ENCODE measurements around the gene NLRP9. TPM values are rescaled to one million over a fixed set of nuclear protein-coding genes. Genes with fewer than 3 reads are reported as not detected.

NLRP9 gene
- total RNA-seq, 1 donor from 2014 or later: not detected

DNA sequence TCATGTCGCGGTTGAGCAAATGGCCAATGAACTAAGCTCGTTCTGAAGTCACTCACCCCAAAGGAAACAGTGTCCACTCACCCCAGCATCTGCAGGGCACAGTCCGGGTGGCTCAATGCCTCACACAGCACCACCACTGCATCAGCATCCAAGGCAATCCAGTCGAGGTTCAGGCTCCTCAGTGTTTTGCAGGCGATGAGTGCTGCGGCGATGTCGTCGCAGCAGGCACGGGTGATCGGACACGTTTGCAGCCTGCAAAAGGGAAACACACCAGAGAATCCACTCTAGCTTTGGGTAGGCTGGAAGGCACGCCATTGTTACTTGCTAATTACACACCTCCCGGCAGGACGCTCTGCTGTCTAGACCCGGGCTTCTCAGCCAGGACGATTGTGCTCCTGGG is 26.5 kb downstream of the NLRP9 start:
- DNase-seq: no peak
- no peak for ATAC-seq (ENCODE audit: poor library complexity)
- intact Hi-C loops (cut with DNase I): no loop called here

DNA sequence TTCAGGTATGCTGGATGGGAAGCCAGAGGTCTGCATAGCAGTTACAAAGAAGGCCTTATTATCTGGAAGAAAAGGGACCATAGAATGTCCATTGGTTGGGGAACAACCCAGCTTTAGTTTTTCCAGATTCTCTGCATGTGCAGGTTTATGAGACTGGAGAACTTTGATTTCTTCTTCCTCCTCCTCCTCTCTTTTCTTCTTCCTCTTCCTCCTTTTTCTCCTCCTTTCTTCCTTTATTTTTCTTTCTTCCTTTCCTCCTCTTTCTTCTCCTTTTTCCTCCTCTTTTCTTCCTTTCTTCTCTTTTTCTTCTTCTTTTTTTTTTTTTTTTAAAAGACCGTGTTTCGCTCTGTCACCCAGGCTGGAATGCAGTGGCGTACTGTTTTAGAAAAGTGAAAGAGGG is 32.2 kb downstream of the NLRP9 start:
- intact Hi-C loops (cut with DNase I): no loop called here
- ATAC-seq (ENCODE audit: poor library complexity) (no peak), DNase-seq (no peak)

DNA sequence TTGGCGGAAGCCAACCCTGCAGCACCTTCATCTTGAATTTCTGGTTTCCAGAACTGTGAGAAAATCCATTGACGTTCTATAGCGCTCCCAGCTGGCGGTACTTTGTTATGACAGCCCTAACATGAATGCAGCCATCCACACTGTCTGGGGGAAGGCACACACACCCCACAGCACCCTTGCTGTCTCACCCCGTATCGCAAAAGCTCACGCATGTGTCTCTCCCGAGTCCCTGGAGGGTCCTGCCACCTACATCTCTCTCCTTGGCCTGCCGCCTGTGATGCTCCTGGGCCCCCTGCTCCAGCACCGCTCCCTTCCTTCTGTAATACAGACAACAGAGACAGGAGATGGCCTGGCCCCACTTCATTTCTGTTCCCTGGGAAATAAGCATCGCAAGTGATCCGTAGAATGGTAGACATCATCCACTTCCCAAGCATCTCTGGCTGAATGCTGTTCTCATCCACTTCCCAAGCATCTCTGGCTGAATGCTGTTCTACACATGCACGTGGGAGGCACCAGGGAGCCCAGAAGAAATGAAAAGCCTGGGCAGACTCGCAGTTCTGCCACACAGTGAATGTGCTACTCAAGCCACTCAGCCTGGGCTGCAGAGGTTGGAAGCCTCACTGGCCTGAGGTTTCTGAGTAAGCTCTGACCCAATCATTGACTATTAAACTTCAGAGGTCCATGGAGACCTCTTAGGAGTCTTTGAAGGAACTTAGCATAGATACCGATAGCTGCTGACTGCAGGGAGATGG is 33.5 kb downstream of the NLRP9 start:
- no peak for DNase-seq
- ATAC-seq (ENCODE audit: poor library complexity): peak; percentile 3
- intact Hi-C loops (cut with DNase I): no loop called here

DNA sequence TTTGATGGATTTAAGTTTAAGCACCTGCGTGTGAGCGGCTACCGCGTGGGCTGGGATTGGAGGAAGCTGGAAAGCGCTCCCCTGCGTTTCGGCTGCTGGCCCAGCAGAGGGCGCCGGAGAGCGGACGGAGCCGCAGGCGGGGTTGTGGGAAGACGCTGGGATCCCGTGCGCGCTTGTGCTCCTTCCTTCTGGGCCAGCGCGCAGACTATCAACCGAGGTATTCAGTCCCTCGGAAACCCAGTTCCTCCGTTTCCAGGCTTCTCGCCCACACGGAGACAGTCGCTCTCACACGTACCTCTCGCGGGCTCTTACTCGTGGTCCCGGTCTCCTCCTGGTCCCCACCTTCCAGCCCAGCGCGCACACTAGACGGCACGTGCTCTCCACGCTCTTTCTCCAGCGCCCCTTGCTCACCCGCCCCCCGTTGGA is 34.4 kb downstream of the NLRP9 start:
- peak; percentile 73 for ATAC-seq (ENCODE audit: poor library complexity)
- DNase-seq: peak; percentile 64
- intact Hi-C loops (cut with DNase I): no loop called here

DNA sequence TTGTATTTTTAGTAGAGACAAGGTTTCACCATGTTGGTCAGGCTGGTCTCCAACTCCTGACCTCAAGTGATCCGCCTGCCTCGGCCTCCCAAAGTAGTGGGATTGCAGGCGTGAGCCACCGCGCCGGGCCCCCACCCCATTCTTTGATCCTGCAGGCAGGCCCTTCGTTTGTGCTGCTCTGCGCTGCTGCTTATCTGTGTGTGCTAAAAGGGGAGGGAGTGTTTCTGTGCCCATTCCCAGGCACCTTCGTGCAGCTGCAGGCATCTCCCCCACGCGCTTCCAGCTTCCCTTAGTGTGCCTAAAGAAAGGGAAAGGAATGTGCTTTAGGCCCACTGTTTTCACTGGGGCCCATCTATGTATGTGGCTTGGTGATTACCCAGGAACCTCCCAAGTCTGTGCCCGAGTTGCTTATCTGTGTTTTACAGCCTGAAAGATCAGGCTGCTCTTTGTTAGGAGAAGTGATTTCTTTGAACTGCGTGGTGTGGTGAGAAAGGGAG is 36.0 kb downstream of the NLRP9 start:
- intact Hi-C loops (cut with DNase I): no loop called here

DNA sequence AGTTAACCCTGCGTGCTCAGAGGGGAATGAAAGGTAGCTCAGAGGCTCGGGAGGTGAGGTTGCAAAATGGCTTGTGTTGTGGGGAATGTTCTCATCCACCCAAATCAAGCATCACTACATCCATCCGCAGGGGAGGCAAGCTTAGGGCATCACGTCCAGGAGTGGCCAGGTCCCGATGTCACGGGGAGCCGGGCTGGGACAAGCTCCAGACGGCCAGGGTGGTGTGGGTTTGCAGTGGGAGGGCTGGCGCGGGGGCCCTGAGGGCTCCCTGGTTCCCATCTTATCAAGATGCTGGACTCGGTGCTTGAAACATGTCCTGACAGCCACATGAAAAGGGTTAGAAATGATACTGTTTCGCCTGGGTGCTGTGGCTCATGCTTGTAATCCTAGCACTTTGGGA is 37.4 kb downstream of the NLRP9 start:
- DNase-seq: peak; percentile 29
- intact Hi-C loops (cut with DNase I): no loop called here

More for the DNA sequence above, 36.0 kb downstream of the NLRP9 start:
- DNase-seq (peak; percentile 37), ATAC-seq (ENCODE audit: poor library complexity) (no peak)

DNA sequence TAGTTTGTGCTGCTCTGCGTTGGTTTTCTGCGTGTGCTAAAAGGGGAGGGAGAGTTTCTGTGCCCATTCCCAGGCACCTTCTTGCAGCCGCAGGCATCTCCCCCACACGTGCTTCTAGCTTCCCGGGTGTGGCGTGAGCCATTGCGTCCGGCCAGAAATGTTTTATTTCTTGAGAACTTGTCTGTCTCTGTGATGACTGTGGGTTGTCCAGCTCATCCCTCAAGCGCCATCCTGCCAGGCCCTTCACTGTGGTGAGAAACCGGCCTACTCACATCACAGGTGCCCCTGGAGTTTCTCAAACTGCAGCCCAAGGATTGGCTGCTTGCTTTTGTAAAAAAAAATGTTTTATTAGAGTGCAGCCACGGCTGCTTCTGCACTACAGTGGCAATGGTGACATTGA is 39.0 kb downstream of the NLRP9 start:
- DNase-seq (no peak), ATAC-seq (ENCODE audit: poor library complexity) (no peak)
- intact Hi-C loops (cut with DNase I): no loop called here

More for the DNA sequence above, 37.4 kb downstream of the NLRP9 start:
- no peak for ATAC-seq (ENCODE audit: poor library complexity)

DNA sequence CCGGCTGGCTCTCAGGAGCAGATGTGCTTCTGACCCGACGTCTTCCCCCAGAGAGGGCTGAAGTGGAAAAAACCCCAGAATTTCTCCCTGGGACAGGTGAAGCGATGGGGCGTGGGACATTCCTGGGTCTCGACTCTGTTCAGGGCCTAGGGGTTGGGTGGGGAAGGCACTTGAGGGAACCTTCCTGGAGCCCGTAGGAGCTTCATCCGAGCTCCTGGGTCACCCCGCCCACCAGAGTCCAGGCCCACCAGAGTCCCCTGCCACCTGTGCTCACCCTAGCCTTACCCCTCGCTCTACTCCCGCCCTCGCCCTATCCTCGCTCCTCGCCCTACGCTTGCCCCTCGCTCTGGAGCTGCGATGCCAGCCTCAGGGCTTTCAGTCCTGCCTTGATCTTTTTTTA is 39.9 kb downstream of the NLRP9 start:
- intact Hi-C loops (cut with DNase I): no loop called here
- ATAC-seq (ENCODE audit: poor library complexity): no peak

DNA sequence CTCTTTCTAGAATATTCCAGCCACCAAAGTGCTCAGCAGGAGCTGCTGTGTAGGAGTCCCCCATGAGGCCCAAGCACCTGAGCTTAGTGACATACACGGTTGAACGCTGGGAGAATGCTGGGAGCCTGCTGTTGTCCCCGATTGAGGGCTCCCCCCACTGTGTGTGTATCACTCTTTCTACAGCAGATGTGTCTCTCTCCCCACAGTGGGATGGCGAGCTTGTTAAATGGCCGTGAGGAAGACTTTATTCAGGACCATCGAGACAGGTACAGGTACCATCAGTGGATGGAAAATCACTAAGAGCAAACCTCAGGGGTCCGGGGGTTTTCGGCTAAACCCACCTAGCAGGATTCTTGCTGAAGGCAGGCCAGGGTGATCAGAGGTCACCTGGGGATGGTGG is 40.5 kb downstream of the NLRP9 start:
- ATAC-seq (ENCODE audit: poor library complexity) (no peak), DNase-seq (peak; percentile 24)
- intact Hi-C loops (cut with DNase I): no loop called here

More for the DNA sequence above, 39.9 kb downstream of the NLRP9 start:
- DNase-seq: no peak

DNA sequence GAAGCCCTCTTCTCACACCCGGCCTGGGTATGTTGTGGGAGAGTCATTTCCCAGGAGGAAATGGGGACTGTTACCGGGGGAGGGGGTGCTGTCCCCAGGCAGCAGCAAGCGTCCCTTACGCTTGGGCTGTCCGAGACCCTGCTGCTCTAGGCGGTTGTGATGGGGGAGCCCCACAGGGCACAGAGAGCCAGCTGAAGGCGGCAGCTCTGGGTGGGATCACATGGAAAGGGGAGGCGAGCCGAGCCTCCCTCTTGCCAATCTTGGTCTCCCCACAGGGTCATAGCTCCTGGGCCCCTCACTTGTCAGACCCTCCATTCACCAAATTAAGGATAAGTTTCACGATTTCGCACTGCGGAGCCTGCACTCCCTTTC is 41.1 kb downstream of the NLRP9 start:
- intact Hi-C loops (cut with DNase I): no loop called here
- DNase-seq: peak; percentile 17
- ATAC-seq (ENCODE audit: poor library complexity): no peak

DNA sequence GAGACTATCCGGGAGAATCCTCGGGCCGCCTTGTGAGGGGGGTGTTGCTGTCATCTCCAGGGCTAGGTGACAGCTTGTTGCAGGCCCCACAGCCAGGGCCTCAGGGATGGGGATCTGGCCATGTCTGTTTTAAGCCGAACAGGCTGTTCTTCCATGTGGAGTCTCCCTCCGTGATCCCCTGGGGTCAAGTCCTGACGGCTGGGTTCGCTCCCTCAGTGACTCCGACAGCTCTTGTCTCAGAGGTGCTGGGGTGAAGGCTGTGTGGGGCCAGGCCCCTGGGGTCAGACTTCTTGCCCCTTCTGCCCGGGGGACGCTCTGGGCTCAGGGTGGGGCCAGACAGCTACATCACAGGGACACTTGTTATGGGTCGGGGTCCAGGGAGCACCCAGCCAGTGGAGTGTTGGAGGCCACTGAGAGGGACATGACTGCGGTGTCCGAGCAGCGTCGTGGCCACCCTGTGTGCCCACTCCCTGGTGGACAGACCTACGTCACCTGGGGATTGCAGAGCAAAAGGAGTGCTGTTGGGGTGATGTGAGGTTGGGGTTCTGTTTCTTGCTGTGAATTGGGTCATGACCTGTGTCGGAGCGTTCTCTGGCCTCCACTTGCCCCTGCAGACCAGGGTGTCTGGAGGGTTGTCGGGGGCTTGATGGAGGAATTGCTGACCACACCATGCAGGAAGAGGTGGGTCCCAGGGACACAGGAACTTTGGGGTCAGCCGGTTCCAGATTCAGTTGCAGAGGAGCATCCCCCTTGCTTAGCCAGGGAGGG is 41.7 kb downstream of the NLRP9 start:
- peak; percentile 30 for DNase-seq
- intact Hi-C loops (cut with DNase I): no loop called here
- ATAC-seq (ENCODE audit: poor library complexity): no peak

DNA sequence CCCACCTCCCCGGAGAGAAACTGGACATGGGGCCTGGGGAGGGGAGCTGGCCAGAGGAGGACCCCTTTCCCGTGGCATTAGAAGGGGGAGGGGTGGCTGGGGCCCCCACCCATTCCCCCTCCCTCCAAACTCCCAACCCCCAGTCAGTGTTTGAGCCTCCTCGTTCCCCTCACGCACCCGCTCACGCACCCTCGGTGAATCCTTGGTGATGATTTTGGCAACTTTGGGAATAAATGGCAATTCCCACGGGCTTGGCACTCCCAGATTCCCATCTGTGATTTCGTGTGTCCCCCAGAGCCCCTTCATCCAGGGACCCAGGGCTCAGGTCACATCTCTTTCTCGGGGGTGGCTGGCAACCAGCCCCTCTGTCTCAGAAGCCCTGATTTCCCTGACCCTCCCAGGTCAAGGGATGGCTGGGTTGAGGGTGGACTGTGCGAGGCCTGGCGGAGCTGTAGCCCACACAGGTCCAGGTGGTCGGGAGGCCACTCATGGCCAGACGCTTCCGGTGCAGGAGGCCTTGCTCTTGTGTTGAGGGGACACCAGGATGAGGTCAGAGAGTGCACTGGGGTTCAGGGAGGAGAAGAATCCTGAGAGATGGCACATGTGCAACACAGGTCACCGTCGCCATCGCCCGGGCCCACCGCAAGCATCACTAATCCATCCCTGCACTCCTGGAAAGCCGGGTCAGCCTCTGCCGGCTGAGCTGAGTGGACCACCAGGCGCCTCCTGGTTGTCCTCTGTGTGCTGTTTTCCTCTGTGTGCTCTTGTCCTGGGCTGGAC is 42.5 kb downstream of the NLRP9 start:
- ATAC-seq (ENCODE audit: poor library complexity) (no peak), DNase-seq (peak; percentile 28)
- intact Hi-C loops (cut with DNase I): no loop called here

DNA sequence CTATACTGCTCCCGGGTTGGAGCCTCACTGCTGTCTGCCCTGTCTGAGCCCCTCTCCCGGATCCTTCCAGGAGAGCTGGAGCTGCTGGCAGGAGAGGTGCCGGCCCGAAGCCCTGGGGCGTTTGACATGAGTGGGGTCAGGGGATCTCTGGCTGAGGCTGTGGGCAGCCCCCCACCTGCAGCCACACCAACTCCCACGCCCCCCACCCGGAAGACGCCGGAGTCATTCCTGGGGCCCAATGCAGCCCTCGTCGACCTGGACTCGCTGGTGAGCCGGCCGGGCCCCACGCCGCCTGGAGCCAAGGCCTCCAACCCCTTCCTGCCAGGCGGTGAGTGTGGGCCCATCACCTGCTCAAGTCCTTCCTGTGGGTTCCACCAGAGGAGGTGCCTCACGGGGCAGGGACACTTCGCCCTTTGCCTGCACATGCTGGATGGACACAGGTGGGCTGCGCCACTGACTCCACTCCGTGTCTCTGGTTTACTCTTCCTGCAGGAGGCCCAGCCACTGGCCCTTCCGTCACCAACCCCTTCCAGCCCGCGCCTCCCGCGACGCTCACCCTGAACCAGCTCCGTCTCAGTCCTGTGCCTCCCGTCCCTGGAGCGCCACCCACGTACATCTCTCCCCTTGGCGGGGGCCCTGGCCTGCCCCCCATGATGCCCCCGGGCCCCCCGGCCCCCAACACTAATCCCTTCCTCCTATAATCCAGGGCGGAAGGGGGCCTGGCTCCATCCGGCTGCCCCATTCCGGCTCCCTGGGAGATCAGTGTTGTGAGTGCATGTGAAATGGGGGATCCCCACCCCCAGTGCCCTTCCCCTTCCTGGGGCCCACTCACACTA is 43.3 kb downstream of the NLRP9 start:
- DNase-seq: peak; percentile 39
- intact Hi-C loops (cut with DNase I): no loop called here
- ATAC-seq (ENCODE audit: poor library complexity): no peak

DNA sequence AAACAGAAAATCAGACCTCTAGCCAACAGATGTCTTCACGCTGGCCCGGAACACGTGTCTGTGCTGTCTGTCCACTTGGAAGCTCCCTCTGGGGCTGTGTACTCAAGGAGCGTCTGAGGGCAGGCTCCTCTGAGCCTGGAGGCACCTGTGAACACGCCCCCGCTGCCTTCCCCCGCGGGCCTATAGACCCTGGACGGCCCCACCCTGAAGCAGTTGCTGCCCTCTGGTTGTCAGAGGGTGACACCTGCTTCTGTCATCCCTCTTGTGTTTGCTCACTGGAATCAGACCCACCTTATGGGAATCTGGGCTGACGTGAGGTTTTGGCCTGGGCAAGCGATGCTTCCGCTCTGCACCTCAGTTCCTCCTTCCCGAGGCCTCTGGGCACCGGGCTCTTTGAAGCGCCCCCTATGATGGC is 44.0 kb downstream of the NLRP9 start:
- DNase-seq: peak; percentile 28
- ATAC-seq (ENCODE audit: poor library complexity): no peak
- intact Hi-C loops (cut with DNase I): no loop called here

DNA sequence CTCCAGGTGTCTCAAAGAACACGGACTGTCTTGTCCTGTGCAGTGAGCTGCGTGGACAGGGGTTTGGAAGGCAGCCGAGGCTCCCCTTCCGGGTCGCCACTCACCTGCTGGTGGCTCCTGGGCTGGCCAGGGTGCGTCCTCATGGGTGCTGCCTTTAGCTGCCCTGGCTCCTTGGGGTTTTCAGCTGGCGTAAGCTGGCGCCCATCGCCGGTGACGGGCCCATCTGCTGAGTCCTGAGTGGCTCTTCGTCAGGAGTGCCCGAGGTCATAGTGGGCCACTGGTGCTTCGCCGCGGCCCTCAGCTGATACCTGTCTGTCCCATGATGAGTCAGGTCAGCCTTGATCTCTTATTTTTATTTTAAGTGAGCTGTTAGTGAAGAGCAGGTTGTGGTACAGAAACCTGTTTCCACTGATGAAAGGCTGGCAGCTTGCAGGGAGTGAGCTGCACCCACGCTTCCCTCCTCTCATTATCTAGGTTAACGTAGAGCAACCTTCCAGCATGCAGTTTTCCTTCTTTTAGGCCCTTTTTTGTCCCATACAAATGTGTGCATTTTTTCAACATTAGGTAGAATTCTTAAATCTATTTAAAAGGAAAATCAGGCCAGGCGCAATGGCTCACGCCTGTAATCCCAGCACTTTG is 44.7 kb downstream of the NLRP9 start:
- no peak for ATAC-seq (ENCODE audit: poor library complexity)
- peak; percentile 24 for DNase-seq
- intact Hi-C loops (cut with DNase I): no loop called here

DNA sequence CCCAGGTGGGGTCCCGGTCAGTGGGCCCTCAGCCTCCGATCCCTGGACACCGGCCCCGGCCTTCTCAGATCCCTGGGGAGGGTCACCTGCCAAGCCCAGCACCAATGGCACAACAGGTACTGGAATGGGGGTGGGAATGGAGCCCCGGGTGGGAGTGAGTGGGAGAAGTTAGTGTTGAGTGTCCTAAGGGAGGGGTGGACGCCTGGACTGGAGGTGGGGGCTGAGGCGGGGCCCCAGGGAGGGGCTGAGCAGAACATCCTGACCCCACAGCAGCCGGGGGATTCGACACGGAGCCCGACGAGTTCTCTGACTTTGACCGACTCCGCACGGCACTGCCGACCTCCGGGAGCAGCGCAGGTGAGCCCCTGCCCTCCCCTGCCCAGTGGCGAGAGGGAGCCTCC is 45.5 kb downstream of the NLRP9 start:
- no peak for ATAC-seq (ENCODE audit: poor library complexity)
- intact Hi-C loops (cut with DNase I): no loop called here
- DNase-seq: peak; percentile 35

DNA sequence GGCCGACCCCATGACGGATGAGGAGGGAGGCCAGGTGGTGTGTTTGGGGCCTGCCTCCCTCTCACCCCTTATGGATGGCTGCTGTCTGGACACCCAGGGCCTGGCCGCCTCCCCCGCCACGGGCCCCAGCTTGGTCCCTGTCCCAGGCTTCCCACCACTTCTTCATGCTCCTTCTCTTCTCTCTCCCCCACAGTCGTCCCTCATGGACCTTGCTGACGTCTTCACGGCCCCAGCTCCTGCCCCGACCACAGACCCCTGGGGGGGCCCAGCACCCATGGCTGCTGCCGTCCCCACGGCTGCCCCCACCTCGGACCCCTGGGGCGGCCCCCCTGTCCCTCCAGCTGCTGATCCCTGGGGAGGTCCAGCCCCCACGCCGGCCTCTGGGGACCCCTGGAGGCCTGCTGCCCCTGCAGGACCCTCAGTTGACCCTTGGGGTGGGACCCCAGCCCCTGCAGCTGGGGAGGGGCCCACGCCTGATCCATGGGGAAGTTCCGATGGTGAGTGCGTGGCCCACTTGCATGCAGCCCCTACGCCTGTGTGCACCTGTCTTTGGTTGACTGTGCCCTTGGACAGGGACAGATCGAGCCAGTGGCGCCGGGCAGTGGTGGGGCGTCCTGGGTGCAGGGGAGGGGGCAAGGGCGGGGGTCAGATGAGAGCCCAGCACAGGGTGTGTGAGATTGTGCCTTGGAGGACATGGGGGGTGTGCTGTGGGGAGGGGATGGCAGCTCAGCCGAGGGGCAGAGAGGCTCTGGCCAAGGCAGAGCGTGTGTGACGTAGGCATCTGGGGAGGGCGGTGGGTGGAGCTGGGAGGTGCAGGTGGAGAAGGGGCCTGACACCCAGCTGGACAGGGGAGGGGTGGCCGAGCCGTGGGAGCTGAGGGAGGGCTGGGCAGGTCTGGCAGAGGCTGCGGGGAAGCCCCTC is 46.4 kb downstream of the NLRP9 start:
- intact Hi-C loops (cut with DNase I): no loop called here
- peak; percentile 38 for DNase-seq
- ATAC-seq (ENCODE audit: poor library complexity): no peak
